Measurements from ENCODE around the gene HMMR. TPM values are rescaled to one million over a fixed set of nuclear protein-coding genes. Genes with fewer than 3 reads are reported as not detected.
A peak's percentile ranks its signal among the peaks of the same experiment; 100 is the strongest.

The HMMR gene
- total RNA-seq, 1 donor from 2014 or later: 5.5 TPM

- TF ChIP-seq, protein P1, sequence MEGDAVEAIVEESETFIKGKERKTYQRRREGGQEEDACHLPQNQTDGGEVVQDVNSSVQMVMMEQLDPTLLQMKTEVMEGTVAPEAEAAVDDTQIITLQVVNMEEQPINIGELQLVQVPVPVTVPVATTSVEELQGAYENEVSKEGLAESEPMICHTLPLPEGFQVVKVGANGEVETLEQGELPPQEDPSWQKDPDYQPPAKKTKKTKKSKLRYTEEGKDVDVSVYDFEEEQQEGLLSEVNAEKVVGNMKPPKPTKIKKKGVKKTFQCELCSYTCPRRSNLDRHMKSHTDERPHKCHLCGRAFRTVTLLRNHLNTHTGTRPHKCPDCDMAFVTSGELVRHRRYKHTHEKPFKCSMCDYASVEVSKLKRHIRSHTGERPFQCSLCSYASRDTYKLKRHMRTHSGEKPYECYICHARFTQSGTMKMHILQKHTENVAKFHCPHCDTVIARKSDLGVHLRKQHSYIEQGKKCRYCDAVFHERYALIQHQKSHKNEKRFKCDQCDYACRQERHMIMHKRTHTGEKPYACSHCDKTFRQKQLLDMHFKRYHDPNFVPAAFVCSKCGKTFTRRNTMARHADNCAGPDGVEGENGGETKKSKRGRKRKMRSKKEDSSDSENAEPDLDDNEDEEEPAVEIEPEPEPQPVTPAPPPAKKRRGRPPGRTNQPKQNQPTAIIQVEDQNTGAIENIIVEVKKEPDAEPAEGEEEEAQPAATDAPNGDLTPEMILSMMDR (IDR thresholded peaks at IDR 0.05): no peak
- Mint-ChIP-seq H3K27ac (ENCODE audit: unreplicated experiment) (peak overlapping the region; percentile 98), H3K36me3 (ENCODE audit: unreplicated experiment) (no peaks in the 10 kb centered on the region), H3K27me3 (ENCODE audit: unreplicated experiment) (no peaks in the 10 kb centered on the region), H3K4me1 (ENCODE audit: unreplicated experiment) (peaks cover 26% of the 10 kb centered on the region), H3K4me3 (ENCODE audit: unreplicated experiment) (peak overlapping the region; percentile 95), H3K9me3 (ENCODE audit: unreplicated experiment) (no peaks in the 10 kb centered on the region)
- DNase-seq (ENCODE audit: extremely low spot score, unreplicated experiment): no peak
Observed at GRCh38 chr5:163502521-163502920, 42.1 kb downstream of the HMMR start.

DNA sequence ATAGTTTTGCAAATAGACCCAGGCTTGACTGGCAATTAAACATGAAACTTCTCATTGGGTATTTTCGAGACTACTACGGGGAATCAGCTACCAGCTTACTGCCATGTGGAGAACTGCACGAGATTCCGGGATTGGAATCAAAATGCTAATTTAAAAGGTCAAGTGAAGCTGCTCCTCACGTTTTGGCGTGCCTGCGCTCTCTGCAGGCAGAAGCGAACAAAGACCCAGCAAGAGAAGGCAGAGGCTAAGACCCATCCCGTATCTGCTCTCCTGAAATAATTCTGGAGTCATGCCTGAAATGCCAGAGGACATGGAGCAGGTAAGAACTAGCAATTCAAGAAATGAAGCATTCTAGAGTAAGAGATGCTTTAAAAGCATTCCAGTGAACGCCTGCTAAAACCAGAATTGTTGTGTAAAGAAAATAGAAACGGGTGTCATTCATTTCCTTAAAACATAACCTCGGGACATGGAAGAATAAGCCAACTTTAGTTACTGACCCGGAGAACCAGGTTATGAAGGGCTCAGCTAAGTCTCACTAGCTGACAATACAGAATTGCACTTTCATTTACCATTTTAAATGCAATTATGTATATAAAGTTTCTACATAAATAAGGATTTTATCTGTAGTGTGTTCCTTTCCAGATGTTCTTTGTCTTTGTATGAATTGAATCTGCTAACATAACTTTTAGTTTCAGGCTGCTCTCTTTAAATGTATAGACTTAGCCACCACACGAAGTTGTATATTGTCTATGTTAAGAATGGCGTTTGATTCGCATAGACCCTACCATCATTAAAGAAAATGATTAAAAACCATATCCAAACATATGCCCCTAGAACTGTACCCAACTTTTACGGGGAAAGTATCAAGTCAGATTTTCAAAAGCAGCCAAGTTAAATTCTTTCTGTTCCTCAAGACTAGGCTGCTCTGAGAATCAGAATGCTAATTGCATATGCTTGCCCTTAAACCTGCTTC is 43.0 kb downstream of the HMMR start:
- TF ChIP-seq, protein P1 (IDR thresholded peaks at IDR 0.05): peak; percentile 52
- H3K9me3 Mint-ChIP-seq (ENCODE audit: unreplicated experiment): no peaks in the 10 kb centered on the region
- H3K27ac Mint-ChIP-seq (ENCODE audit: unreplicated experiment): peak overlapping the region; percentile 98
- peak overlapping the region; percentile 95 for H3K4me3 Mint-ChIP-seq (ENCODE audit: unreplicated experiment)
- H3K4me1 Mint-ChIP-seq (ENCODE audit: unreplicated experiment): peaks cover 35% of the 10 kb centered on the region
- H3K27me3 Mint-ChIP-seq (ENCODE audit: unreplicated experiment): no peaks in the 10 kb centered on the region
- H3K36me3 Mint-ChIP-seq (ENCODE audit: unreplicated experiment): no peaks in the 10 kb centered on the region
- no peak for DNase-seq (ENCODE audit: extremely low spot score, unreplicated experiment)

DNA sequence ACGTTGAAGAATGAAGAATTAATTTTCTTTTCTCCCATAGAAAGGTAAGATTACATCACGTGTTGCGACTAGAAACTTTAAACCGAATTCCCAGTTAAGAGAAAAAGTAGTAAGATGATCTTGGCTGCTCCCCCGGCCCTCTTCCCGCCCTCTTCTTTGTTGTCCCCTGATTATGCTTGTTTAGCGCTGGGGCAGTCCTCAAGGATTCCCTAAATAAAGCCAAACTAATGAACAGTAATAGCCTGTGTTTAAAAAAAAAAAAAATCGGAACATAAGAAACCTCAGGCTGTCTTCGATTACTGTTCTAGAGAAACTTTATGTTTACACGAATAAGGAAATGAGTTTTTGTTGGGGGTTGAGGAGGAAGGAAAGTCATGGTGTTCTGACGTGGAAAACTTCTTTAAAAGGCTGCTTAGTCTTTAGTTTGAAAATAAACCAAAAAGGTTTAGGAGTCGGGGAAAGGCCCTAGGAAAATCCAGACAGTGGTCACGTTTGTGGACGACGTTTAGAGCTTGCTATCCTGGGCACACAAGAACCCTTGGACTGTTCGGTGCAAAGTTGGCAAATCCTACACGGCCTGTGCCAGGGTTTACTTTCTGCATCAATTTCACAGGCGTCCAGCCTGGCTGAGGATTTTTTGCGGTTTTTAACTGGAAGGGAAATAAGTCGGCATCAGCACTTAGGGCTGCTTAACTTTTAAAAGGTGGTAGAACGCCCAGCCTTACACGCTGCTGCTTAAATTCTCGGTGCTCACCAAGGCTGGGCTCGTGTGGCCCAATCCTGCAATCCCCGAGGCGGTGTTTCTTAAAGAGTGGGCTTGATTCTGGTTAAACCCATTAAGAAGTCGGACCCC is 43.9 kb downstream of the HMMR start:
- no peaks in the 10 kb centered on the region for H3K27me3 Mint-ChIP-seq (ENCODE audit: unreplicated experiment)
- H3K27ac Mint-ChIP-seq (ENCODE audit: unreplicated experiment): peak overlapping the region; percentile 98
- DNase-seq (ENCODE audit: extremely low spot score, unreplicated experiment): no peak
- TF ChIP-seq, protein P1 (IDR thresholded peaks at IDR 0.05): no peak
- peaks cover 44% of the 10 kb centered on the region for H3K4me1 Mint-ChIP-seq (ENCODE audit: unreplicated experiment)
- H3K4me3 Mint-ChIP-seq (ENCODE audit: unreplicated experiment): peak overlapping the region; percentile 95
- H3K36me3 Mint-ChIP-seq (ENCODE audit: unreplicated experiment): no peaks in the 10 kb centered on the region
- no peaks in the 10 kb centered on the region for H3K9me3 Mint-ChIP-seq (ENCODE audit: unreplicated experiment)

- Mint-ChIP-seq H3K27me3 (ENCODE audit: unreplicated experiment) (no peaks in the 10 kb centered on the region), H3K9me3 (ENCODE audit: unreplicated experiment) (no peaks in the 10 kb centered on the region), H3K4me1 (ENCODE audit: unreplicated experiment) (peaks cover 51% of the 10 kb centered on the region), H3K27ac (ENCODE audit: unreplicated experiment) (peak overlapping the region; percentile 98), H3K4me3 (ENCODE audit: unreplicated experiment) (peak overlapping the region; percentile 95), H3K36me3 (ENCODE audit: unreplicated experiment) (no peaks in the 10 kb centered on the region)
- TF ChIP-seq, protein P1 (IDR thresholded peaks at IDR 0.05): no peak
- no peak for DNase-seq (ENCODE audit: extremely low spot score, unreplicated experiment)
Observed at GRCh38 chr5:163505049-163505367, 44.6 kb downstream of the HMMR start.
